Coronary artery (tissue), 2 donors: Measurements from ENCODE around the gene PYROXD2.

Source experiments
- DNase-seq: peaks from one replicate; pipeline ENCODE4 v3.0.0-alpha.2; 2017; ENCODE audit warnings: low spot score
- H3K27ac ChIP-seq, 2 donors: fragments of 200-600 bp; sonication (generic); one replicate each; pipeline ENCODE4 v1.5.1; 2016 to 2019
- H3K4me3 ChIP-seq: fragments of 200-600 bp; sonication (generic); 2 replicates; pipeline ENCODE4 v1.5.1; 2016; ENCODE audit warnings: mild to moderate bottlenecking, moderate library complexity
- TF ChIP-seq, protein P1 (sequence below): fragments of 200-600 bp; sonication (generic); IDR thresholded peaks from one replicate; pipeline ENCODE4 v1.5.1; 2019; ENCODE audit warnings: antibody characterized with exemption

PYROXD2 gene

GRCh38 chr10:98400482-98400881 lies 14.5 kb downstream of the PYROXD2 start:
- H3K4me3 ChIP-seq = no peak overlapping the region
- no peak overlapping the region for H3K27ac ChIP-seq
- DNase-seq = no peak
- TF ChIP-seq, protein P1, sequence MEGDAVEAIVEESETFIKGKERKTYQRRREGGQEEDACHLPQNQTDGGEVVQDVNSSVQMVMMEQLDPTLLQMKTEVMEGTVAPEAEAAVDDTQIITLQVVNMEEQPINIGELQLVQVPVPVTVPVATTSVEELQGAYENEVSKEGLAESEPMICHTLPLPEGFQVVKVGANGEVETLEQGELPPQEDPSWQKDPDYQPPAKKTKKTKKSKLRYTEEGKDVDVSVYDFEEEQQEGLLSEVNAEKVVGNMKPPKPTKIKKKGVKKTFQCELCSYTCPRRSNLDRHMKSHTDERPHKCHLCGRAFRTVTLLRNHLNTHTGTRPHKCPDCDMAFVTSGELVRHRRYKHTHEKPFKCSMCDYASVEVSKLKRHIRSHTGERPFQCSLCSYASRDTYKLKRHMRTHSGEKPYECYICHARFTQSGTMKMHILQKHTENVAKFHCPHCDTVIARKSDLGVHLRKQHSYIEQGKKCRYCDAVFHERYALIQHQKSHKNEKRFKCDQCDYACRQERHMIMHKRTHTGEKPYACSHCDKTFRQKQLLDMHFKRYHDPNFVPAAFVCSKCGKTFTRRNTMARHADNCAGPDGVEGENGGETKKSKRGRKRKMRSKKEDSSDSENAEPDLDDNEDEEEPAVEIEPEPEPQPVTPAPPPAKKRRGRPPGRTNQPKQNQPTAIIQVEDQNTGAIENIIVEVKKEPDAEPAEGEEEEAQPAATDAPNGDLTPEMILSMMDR = no peak

DNA sequence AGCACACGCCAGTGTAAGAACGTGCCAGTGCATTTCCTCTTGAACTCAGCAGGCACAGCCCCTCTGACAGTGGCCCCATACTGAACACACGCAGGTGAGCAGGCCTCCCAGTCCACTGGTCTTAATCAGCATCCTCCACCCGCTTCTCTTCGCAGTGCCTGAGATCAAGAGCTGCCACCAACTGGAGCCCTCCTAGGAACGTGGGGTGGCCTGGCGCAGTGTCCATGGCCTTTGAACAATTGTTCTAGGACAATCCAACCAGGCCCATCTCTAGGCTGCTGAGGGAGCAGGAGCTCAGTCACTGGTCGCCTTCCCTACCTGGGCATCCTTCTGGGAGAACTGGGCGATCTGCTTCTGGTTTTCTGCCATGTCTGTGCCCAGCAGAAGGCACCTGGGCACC lies 15.2 kb downstream of the PYROXD2 start:
- H3K4me3 ChIP-seq = no peak overlapping the region
- DNase-seq = no peak
- TF ChIP-seq, protein P1 = no peak
- H3K27ac ChIP-seq = no peak overlapping the region

- DNase-seq = no peak
- no peak overlapping the region for H3K27ac ChIP-seq
- TF ChIP-seq, protein P1 = no peak
- H3K4me3 ChIP-seq = no peak overlapping the region
These were observed 17.8 kb downstream of the PYROXD2 start for GRCh38 chr10:98397089-98397600.

- TF ChIP-seq, protein P1 = no peak
- no peak for DNase-seq
- Histone ChIP-seq H3K4me3 (no peak overlapping the region), H3K27ac (no peak overlapping the region)
These were observed 18.6 kb downstream of the PYROXD2 start for GRCh38 chr10:98396096-98397063.

- TF ChIP-seq, protein P1 = no peak
- no peak overlapping the region for H3K27ac ChIP-seq
- no peak for DNase-seq
- no peak overlapping the region for H3K4me3 ChIP-seq
These were observed 20.0 kb downstream of the PYROXD2 start for GRCh38 chr10:98394851-98395440.

GRCh38 chr10:98391578-98391991 lies 23.4 kb downstream of the PYROXD2 start:
- H3K27ac ChIP-seq = no peak overlapping the region
- H3K4me3 ChIP-seq = no peak overlapping the region
- DNase-seq = no peak
- TF ChIP-seq, protein P1 = no peak
